ENCODE measurements around the gene NOG. TPM values are rescaled to one million over a fixed set of nuclear protein-coding genes. Genes with fewer than 3 reads are reported as not detected.

Gene NOG
- total RNA-seq, 1 donor from 2014 or later: 12.1 TPM

- no peak for DNase-seq (ENCODE audit: extremely low read depth, low read depth, low spot score)
Measured at GRCh38 chr17:56635641-56636040, 42.1 kb downstream of the NOG start.

- no peak for DNase-seq (ENCODE audit: extremely low read depth, low read depth, low spot score)
Measured at GRCh38 chr17:56636265-56636664, 42.8 kb downstream of the NOG start.

- no peak for DNase-seq (ENCODE audit: extremely low read depth, low read depth, low spot score)
Measured at GRCh38 chr17:56637254-56637653, 43.8 kb downstream of the NOG start.

- no peak for DNase-seq (ENCODE audit: extremely low read depth, low read depth, low spot score)
Measured at GRCh38 chr17:56638591-56639051, 45.1 kb downstream of the NOG start.

- no peak for DNase-seq (ENCODE audit: extremely low read depth, low read depth, low spot score)
Measured at GRCh38 chr17:56639517-56639916, 46.0 kb downstream of the NOG start.

- DNase-seq (ENCODE audit: extremely low read depth, low read depth, low spot score): no peak
Measured at GRCh38 chr17:56640116-56640515, 46.6 kb downstream of the NOG start.

- no peak for DNase-seq (ENCODE audit: extremely low read depth, low read depth, low spot score)
Measured at GRCh38 chr17:56641373-56641772, 47.9 kb downstream of the NOG start.

GRCh38 chr17:56641894-56642293 is 48.4 kb downstream of the NOG start:
- DNase-seq (ENCODE audit: extremely low read depth, low read depth, low spot score): no peak

- DNase-seq (ENCODE audit: extremely low read depth, low read depth, low spot score): no peak
Measured at GRCh38 chr17:56642424-56642823, 48.9 kb downstream of the NOG start.

Other genes with a start within 250 kb of the NOG start
- 1.2 and 4.4 TPM in 2 replicates for gene C17orf67, start 240.2 kb downstream of the NOG start, total RNA-seq
- 4.3 and 11.8 TPM in 2 replicates for gene DGKE, start 240.5 kb downstream of the NOG start, total RNA-seq

Data from glomerular endothelial cell (primary cell).